Endothelial cell (in vitro differentiated cells): ENCODE measurements around the gene DCAF11. TPM values are rescaled to one million over a fixed set of nuclear protein-coding genes. Genes with fewer than 3 reads are reported as not detected.

Experiments
- DNase-seq: peaks from one replicate; pipeline ENCODE4 v3.0.0; 2021; ENCODE audit warnings: low spot score
- H3K27ac Mint-ChIP-seq: one replicate; pipeline ENCODE4 v1.8.0; 2021; ENCODE audit warnings: mixed read lengths, inconsistent platforms; ENCODE audit not compliant: unreplicated experiment
- H3K27me3 Mint-ChIP-seq: one replicate; pipeline ENCODE4 v1.8.0; 2021; ENCODE audit warnings: mild to moderate bottlenecking, moderate library complexity, mixed read lengths, inconsistent platforms; ENCODE audit not compliant: unreplicated experiment
- H3K36me3 Mint-ChIP-seq: one replicate; pipeline ENCODE4 v1.8.0; 2021; ENCODE audit warnings: mild to moderate bottlenecking, low read depth, mixed read lengths, inconsistent platforms; ENCODE audit not compliant: unreplicated experiment
- H3K4me1 Mint-ChIP-seq: one replicate; pipeline ENCODE4 v1.8.0; 2021; ENCODE audit warnings: mild to moderate bottlenecking, mixed read lengths, inconsistent platforms; ENCODE audit not compliant: unreplicated experiment
- H3K4me3 Mint-ChIP-seq: one replicate; pipeline ENCODE4 v1.8.0; 2021; ENCODE audit warnings: mild to moderate bottlenecking, mixed read lengths, inconsistent platforms; ENCODE audit not compliant: unreplicated experiment
- H3K9me3 Mint-ChIP-seq: one replicate; pipeline ENCODE4 v1.8.0; 2021; ENCODE audit warnings: mixed read lengths, inconsistent platforms; ENCODE audit not compliant: unreplicated experiment
- total RNA-seq: library from RNA; stranded (reverse); fragmentation: NEBNext Ultra II Directional; extraction: Animal tissue kit (Norgen Biotek cat#: 25700); gene quantifications from one replicate; pipeline ENCODE4 v1.2.1, GENCODE V29; 2021; ENCODE audit not compliant: unreplicated experiment
- TF ChIP-seq, protein P1 (sequence below): fragments of 200-600 bp; sonication (generic); IDR thresholded peaks from one replicate; pipeline ENCODE4 v1.5.0; 2021; ENCODE audit warnings: antibody characterized with exemption; ENCODE audit not compliant: unreplicated experiment

Gene DCAF11
- total RNA-seq, 1 donor from 2014 or later, result 38.2 TPM

DNA sequence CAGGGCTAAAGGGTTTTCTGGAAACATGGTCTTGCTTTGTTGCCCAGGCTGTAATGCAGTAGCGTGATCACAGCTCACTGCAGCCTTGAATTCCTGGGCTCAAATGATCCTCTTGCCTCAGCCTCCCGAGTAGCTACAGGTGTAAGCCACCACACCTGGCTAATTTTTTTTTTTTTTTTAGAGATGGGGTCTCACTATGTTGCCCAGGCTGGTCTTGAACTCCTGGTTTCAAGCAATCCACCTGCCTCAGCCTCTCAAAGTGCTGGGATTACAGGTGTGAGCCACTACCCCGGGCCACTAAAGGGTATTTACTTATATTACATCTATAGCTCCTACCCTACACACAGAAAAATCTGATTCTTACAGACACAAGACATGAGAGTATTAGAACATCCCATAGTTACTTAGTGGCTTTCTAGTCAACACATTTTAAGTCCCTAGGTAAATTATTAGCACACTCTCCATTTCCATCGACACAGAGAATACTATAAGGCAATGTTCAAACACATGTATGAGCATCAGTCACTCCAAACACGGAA is 6.2 kb upstream of the DCAF11 start:
- Mint-ChIP-seq H3K4me3 (no peak overlapping the region), H3K36me3 (peaks cover 19% of the 10 kb centered on the region), H3K27me3 (peaks cover 2% of the 10 kb centered on the region), H3K27ac (peak overlapping the region; percentile 78), H3K4me1 (peaks cover 8% of the 10 kb centered on the region), H3K9me3 (no peaks in the 10 kb centered on the region)
- DNase-seq, result no peak
- TF ChIP-seq, protein P1, sequence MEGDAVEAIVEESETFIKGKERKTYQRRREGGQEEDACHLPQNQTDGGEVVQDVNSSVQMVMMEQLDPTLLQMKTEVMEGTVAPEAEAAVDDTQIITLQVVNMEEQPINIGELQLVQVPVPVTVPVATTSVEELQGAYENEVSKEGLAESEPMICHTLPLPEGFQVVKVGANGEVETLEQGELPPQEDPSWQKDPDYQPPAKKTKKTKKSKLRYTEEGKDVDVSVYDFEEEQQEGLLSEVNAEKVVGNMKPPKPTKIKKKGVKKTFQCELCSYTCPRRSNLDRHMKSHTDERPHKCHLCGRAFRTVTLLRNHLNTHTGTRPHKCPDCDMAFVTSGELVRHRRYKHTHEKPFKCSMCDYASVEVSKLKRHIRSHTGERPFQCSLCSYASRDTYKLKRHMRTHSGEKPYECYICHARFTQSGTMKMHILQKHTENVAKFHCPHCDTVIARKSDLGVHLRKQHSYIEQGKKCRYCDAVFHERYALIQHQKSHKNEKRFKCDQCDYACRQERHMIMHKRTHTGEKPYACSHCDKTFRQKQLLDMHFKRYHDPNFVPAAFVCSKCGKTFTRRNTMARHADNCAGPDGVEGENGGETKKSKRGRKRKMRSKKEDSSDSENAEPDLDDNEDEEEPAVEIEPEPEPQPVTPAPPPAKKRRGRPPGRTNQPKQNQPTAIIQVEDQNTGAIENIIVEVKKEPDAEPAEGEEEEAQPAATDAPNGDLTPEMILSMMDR, result no peak

DNA sequence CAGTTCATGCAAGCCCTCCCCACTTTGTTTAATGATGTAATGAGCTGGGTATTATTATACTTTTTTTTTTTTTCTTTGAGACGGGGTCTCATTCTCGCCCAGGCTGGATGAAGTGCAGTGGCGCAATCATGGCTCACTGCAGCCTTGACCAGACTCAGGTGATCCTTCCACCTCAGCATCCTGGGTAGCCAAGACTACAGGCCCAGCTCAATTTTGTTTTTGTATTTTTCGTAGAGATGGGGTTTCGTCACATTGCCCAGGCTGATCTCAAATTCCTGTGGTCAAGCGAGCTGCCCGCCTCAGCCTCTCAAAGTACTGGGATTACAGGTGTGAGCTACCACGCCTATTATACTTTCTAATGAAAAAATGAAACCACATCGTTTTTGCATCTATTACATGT is 4.5 kb upstream of the DCAF11 start:
- DNase-seq, result no peak
- Mint-ChIP-seq H3K27me3 (peaks cover 4% of the 10 kb centered on the region), H3K4me3 (no peak overlapping the region), H3K27ac (no peak overlapping the region), H3K4me1 (peaks cover 10% of the 10 kb centered on the region), H3K36me3 (peaks cover 5% of the 10 kb centered on the region), H3K9me3 (no peaks in the 10 kb centered on the region)
- TF ChIP-seq, protein P1, result no peak

DNA sequence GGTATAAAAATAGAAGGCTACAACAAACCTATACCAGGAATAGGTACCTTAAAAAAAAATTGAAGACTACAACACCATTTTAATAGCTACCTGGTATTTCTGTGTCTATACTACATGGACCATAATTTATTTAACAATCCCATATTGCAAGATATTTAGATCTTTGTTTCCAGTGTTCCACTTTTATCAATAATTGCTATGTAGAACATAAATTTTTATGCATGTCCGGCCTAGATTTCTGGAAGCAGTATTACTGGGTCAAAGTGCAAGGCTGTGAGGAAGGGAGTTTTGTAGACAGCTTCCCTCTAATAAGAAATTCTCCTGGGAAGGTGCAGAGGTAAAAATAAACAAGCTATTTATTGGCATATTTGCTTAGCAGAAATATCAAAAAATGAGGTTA is 4.1 kb upstream of the DCAF11 start:
- H3K4me1 Mint-ChIP-seq, result peaks cover 15% of the 10 kb centered on the region
- DNase-seq, result no peak
- H3K27me3 Mint-ChIP-seq, result peaks cover 5% of the 10 kb centered on the region
- TF ChIP-seq, protein P1, result no peak
- H3K4me3 Mint-ChIP-seq, result no peak overlapping the region
- peaks cover 3% of the 10 kb centered on the region for H3K36me3 Mint-ChIP-seq
- H3K9me3 Mint-ChIP-seq, result no peaks in the 10 kb centered on the region
- no peak overlapping the region for H3K27ac Mint-ChIP-seq

DNA sequence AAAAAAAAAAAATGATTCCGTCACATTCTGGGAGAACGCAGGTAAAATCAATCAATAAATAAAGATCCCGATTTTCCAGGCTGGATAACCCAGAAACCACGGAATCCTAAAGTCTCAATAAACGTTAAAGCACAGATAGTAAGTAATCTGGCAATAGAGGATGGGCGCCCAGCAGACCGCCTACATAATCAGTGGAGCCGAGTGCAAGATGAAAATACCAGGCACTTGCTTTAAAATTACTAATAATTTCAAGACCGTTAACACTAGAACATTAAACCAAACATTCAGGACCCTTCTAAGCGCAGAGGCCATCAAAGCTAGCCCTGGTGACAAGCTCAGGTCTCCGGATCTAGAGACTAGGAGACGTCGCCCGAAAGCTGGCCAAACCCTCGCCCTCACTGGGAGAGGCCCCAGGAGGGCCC is 1.2 kb upstream of the DCAF11 start:
- Mint-ChIP-seq H3K27me3 (peaks cover 10% of the 10 kb centered on the region), H3K4me3 (peak overlapping the region; percentile 95), H3K9me3 (no peaks in the 10 kb centered on the region), H3K36me3 (peaks cover 5% of the 10 kb centered on the region), H3K27ac (peak overlapping the region; percentile 97), H3K4me1 (peaks cover 23% of the 10 kb centered on the region)
- TF ChIP-seq, protein P1, result no peak
- no peak for DNase-seq

DNA sequence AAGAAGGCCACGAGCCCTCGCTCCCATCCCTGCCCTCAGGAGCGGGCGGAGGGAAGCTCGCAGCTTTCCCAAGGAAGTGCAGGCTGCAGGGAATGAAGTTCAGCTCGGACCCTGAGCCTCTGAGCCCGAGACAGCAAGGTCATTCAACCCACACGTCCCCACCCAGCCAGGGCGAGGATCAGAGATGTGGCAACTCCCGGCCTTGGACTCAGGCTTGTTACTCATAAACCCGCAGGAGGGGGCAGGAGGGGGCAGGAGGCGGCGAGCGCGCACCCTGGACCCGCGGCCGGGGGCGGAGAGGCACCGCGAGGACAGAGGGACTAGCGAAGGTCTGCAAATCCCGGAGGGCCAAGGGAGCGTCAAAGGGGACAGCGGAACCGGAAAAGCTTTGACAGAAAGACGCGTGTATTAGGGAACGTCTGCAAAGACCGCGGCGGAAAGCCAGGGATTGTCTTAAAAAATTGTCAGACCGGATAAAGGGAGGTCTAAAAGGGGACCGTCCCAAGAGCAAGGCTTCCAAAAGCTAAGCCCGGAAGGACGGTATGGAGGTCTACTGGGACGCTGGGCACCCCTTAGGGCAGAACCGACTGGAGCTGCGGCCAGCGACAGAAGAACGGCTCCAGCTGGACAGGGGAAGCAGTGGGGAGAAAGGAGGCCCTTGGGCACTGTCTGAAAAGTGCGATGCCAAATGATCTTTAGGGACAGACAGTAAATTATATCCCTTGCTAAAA is 611 bp upstream of the DCAF11 start:
- H3K27ac Mint-ChIP-seq, result peak overlapping the region; percentile 97

More for the DNA sequence above, 611 bp upstream of the DCAF11 start:
- peaks cover 11% of the 10 kb centered on the region for H3K36me3 Mint-ChIP-seq
- DNase-seq, result peak; percentile 67
- H3K27me3 Mint-ChIP-seq, result peaks cover 10% of the 10 kb centered on the region
- peaks cover 20% of the 10 kb centered on the region for H3K4me1 Mint-ChIP-seq
- H3K4me3 Mint-ChIP-seq, result peak overlapping the region; percentile 95
- H3K9me3 Mint-ChIP-seq, result no peaks in the 10 kb centered on the region
- TF ChIP-seq, protein P1, result no peak
